ENCODE measurements around the gene EFCC1. TPM values are rescaled to one million over a fixed set of nuclear protein-coding genes. Genes with fewer than 3 reads are reported as not detected.

EFCC1 gene
- total RNA-seq, 1 experiment from 2014 or later, result 0.24 TPM

DNA sequence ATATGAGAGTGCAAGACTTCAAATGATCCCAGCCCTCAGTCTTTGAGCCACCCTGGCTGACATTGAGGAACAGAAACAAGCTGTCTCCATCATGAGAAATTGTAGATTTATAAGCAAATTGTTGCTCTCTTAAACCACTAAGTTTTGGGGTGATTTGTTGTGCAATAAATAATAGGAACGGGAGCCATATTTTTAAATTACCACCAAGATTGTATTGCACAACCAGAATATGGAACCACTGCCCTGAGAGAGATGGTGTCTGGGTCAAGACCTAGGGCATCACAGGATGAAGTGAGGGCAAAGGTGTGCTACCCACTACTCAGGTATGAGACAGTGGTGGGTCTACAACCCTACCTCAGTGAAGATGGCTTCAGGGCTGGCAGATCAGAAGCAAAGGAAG is 4.9 kb upstream of the EFCC1 start:
- Histone ChIP-seq H3K4me1 (replicated peaks; ENCODE audit: insufficient read depth) (0 out of 2 replicates have a peak, but pooled peaks cover 7% of the 10 kb centered on the region), H3K27me3 (ENCODE audit: insufficient read depth, low read depth) (peaks cover 26% of the 10 kb centered on the region; the same call in 1 of the 2 replicates), H3K9me3 (ENCODE audit: insufficient read depth, low read depth) (no peaks in the 10 kb centered on the region), H4K20me1 (ENCODE audit: insufficient read depth) (no peaks in the 10 kb centered on the region; the same call in 1 of the 2 replicates), H3K79me2 (ENCODE audit: low read depth) (no peaks in the 10 kb centered on the region), H3F3A (ENCODE audit: insufficient read depth, low read depth) (no peaks in the 10 kb centered on the region), H2AFZ (no peak overlapping the region), H3K36me3 (ENCODE audit: low read depth) (no peaks in the 10 kb centered on the region), H3K27ac (no peak overlapping the region), H3K4me3 (no peak overlapping the region), H3K9me2 (ENCODE audit: insufficient read depth) (no peaks in the 10 kb centered on the region), H3K4me2 (no peak overlapping the region)
- DNase-seq, result no peak
- no peak for TF ChIP-seq CTCF (conservative IDR thresholded peaks at IDR 0.05)
- TF ChIP-seq EZH2 (IDR thresholded peaks at IDR 0.05; ENCODE audit: low read depth), result no peak
- POLR2A ChIA-PET (ENCODE audit: unreplicated experiment), result no interaction called here
- CTCF ChIA-PET, result no interaction called here
- intact Hi-C loops (cut with micrococcal nuclease; ENCODE audit: unreplicated experiment), result no loop called here
- BruUV-seq (replicated peaks), result no TSS peak

GRCh38 chr3:128996726-128997125 is 4.4 kb upstream of the EFCC1 start:
- DNase-seq, result no peak
- Histone ChIP-seq H3K27me3 (ENCODE audit: insufficient read depth, low read depth) (peaks cover 26% of the 10 kb centered on the region; the same call in 1 of the 2 replicates), H3F3A (ENCODE audit: insufficient read depth, low read depth) (no peaks in the 10 kb centered on the region), H3K4me2 (no peak overlapping the region), H3K27ac (no peak overlapping the region), H4K20me1 (ENCODE audit: insufficient read depth) (no peaks in the 10 kb centered on the region; the same call in 1 of the 2 replicates), H3K9me3 (ENCODE audit: insufficient read depth, low read depth) (no peaks in the 10 kb centered on the region), H3K4me3 (no peak overlapping the region), H3K79me2 (ENCODE audit: low read depth) (no peaks in the 10 kb centered on the region), H3K36me3 (ENCODE audit: low read depth) (no peaks in the 10 kb centered on the region), H2AFZ (no peak overlapping the region), H3K4me1 (replicated peaks; ENCODE audit: insufficient read depth) (0 out of 2 replicates have a peak, but pooled peaks cover 7% of the 10 kb centered on the region), H3K9me2 (ENCODE audit: insufficient read depth) (no peaks in the 10 kb centered on the region)
- ChIA-PET CTCF (no interaction called here), POLR2A (ENCODE audit: unreplicated experiment) (no interaction called here)
- TF ChIP-seq CTCF (conservative IDR thresholded peaks at IDR 0.05), result no peak
- TF ChIP-seq EZH2 (IDR thresholded peaks at IDR 0.05; ENCODE audit: low read depth), result no peak
- intact Hi-C loops (cut with micrococcal nuclease; ENCODE audit: unreplicated experiment), result no loop called here
- BruUV-seq (replicated peaks), result no TSS peak

DNA sequence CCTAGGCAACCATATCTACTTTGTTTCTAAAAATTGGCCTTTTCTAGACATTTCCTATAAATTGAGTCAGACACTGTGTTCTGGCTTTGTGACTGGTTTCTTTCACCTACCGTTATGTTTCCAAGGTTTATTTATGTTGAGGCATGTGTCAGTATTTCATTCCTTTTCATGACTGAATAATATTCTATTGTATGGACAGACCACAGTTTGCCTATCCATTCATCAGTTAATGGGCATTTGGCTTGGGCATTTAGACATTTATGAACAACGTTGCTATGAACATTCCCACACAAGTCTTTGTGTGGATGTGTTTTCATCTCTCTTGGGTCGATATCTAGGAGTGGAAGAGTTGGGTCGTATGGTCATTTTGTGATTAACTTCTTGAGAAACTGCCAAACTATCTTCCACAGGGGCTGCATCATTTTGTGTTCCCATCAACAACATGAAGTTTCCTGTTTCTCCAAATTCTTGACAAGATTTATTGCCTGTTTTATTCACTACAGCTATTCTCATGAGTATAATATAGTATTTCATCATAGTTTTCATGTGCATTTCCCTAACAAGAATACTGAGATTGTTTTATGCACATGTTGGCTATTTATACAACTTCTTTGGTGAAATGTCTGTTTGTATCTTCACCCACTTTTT is 3.5 kb upstream of the EFCC1 start:
- no TSS peak for BruUV-seq (replicated peaks)
- H3K9me3 ChIP-seq (ENCODE audit: insufficient read depth, low read depth), result no peaks in the 10 kb centered on the region
- no peaks in the 10 kb centered on the region for H3F3A ChIP-seq (ENCODE audit: insufficient read depth, low read depth)
- no peaks in the 10 kb centered on the region for H3K9me2 ChIP-seq (ENCODE audit: insufficient read depth)
- TF ChIP-seq CTCF (conservative IDR thresholded peaks at IDR 0.05), result no peak
- TF ChIP-seq EZH2 (IDR thresholded peaks at IDR 0.05; ENCODE audit: low read depth), result no peak
- no peaks in the 10 kb centered on the region for H3K79me2 ChIP-seq (ENCODE audit: low read depth)
- no peak overlapping the region for H3K4me2 ChIP-seq
- no peaks in the 10 kb centered on the region for H3K36me3 ChIP-seq (ENCODE audit: low read depth)
- H3K4me3 ChIP-seq, result no peak overlapping the region
- POLR2A ChIA-PET (ENCODE audit: unreplicated experiment), result no interaction called here
- H3K4me1 ChIP-seq (replicated peaks; ENCODE audit: insufficient read depth), result 0 out of 2 replicates have a peak, but pooled peaks cover 7% of the 10 kb centered on the region
- H2AFZ ChIP-seq, result no peak overlapping the region
- H3K27me3 ChIP-seq (ENCODE audit: insufficient read depth, low read depth), result peaks cover 26% of the 10 kb centered on the region; the same call in 1 of the 2 replicates
- CTCF ChIA-PET, result no interaction called here
- no peak overlapping the region for H3K27ac ChIP-seq
- no peaks in the 10 kb centered on the region; the same call in 1 of the 2 replicates for H4K20me1 ChIP-seq (ENCODE audit: insufficient read depth)
- intact Hi-C loops (cut with micrococcal nuclease; ENCODE audit: unreplicated experiment), result no loop called here
- no peak for DNase-seq

Data from PC-9 (cell line).